ACC112 (cell line): ENCODE results near the gene DVL2.

Experiments
- H2AFZ ChIP-seq: fragments of 200-600 bp; sonication (generic); one replicate; pipeline ENCODE4 v1.6.0; 2017; ENCODE audit warnings: antibody characterized with exemption, low read length; ENCODE audit not compliant: unreplicated experiment
- H3K27ac ChIP-seq: fragments of 200-600 bp; sonication (generic); 2 replicates; pipeline ENCODE4 v1.5.1; 2014; ENCODE audit warnings: low read depth, mild to moderate bottlenecking, antibody characterized with exemption, low read length, moderate library complexity
- H3K27me3 ChIP-seq: fragments of 200-600 bp; sonication (generic); 2 replicates; pipeline ENCODE4 v1.6.1; 2014; ENCODE audit warnings: mild to moderate bottlenecking, antibody characterized with exemption, low read length, moderate library complexity, mixed read lengths; ENCODE audit not compliant: insufficient read depth
- H3K36me3 ChIP-seq: fragments of 200-600 bp; sonication (generic); 2 replicates; pipeline ENCODE4 v1.6.1; 2016; ENCODE audit warnings: mild to moderate bottlenecking, antibody characterized with exemption, low read length, moderate library complexity, mixed read lengths; ENCODE audit not compliant: insufficient read depth
- H3K4me1 ChIP-seq: fragments of 200-600 bp; sonication (generic); one replicate; pipeline ENCODE4 v1.6.1; 2016; ENCODE audit warnings: low read length, mixed read lengths; ENCODE audit not compliant: insufficient read depth, unreplicated experiment, control insufficient read depth
- H3K4me3 ChIP-seq: fragments of 200-600 bp; sonication (generic); 2 replicates; pipeline ENCODE4 v1.5.1; 2014; ENCODE audit warnings: mild to moderate bottlenecking, low read depth, low read length
- H3K79me2 ChIP-seq: fragments of 200-600 bp; sonication (generic); one replicate; pipeline ENCODE4 v1.6.0; 2016; ENCODE audit warnings: low read length; ENCODE audit not compliant: control insufficient read depth, unreplicated experiment, insufficient read depth

The DVL2 gene

GRCh38 chr17:7234083-7234951 lies at the start of gene DVL2:
Gene DVL2, minus strand, starts transcription at chr17:7234517. Its CDS starts 255 bp downstream, at chr17:7234262.
- peak within 1 kb of the TSS; percentile 94 for H3K4me3 ChIP-seq
- H2AFZ ChIP-seq, result peak within 1 kb of the TSS; percentile 72
- peaks cover 16% of the 10 kb centered on the region; the same call in 1 of the 2 replicates for H3K36me3 ChIP-seq
- peaks cover 83% of the 10 kb centered on the region for H3K79me2 ChIP-seq
- peaks cover 36% of the 10 kb centered on the region for H3K4me1 ChIP-seq
- H3K27ac ChIP-seq, result peak within 1 kb of the TSS; percentile 68
- H3K27me3 ChIP-seq, result no peaks in the 10 kb centered on the region

GRCh38 chr17:7283471-7284216 lies 49.3 kb upstream of the DVL2 start:
- Histone ChIP-seq H3K4me1 (no peaks in the 10 kb centered on the region), H2AFZ (no peak overlapping the region), H3K27ac (no peak overlapping the region), H3K36me3 (no peaks in the 10 kb centered on the region), H3K27me3 (peaks cover 49% of the 10 kb centered on the region), H3K4me3 (no peak overlapping the region), H3K79me2 (no peaks in the 10 kb centered on the region)

- no peaks in the 10 kb centered on the region for H3K4me1 ChIP-seq
- no peaks in the 10 kb centered on the region for H3K36me3 ChIP-seq
- no peaks in the 10 kb centered on the region for H3K79me2 ChIP-seq
- H3K4me3 ChIP-seq, result no peak overlapping the region
- peaks cover 42% of the 10 kb centered on the region for H3K27me3 ChIP-seq
- H3K27ac ChIP-seq, result no peak overlapping the region
- no peak overlapping the region for H2AFZ ChIP-seq
Observed at GRCh38 chr17:7282752-7283321, 48.5 kb upstream of the DVL2 start.

GRCh38 chr17:7281953-7282751 lies 47.8 kb upstream of the DVL2 start:
- no peaks in the 10 kb centered on the region for H3K4me1 ChIP-seq
- peaks cover 36% of the 10 kb centered on the region for H3K27me3 ChIP-seq
- H2AFZ ChIP-seq, result no peak overlapping the region
- H3K4me3 ChIP-seq, result peak overlapping the region; percentile 75
- no peaks in the 10 kb centered on the region for H3K36me3 ChIP-seq
- no peaks in the 10 kb centered on the region for H3K79me2 ChIP-seq
- no peak overlapping the region for H3K27ac ChIP-seq

GRCh38 chr17:7281074-7281952 lies 47.0 kb upstream of the DVL2 start, which contains the start of gene SLC2A4:
Gene SLC2A4, plus strand, starts transcription at chr17:7281718. Its CDS starts 217 bp downstream, at chr17:7281935.
- H3K27me3 ChIP-seq, result peaks cover 31% of the 10 kb centered on the region
- H3K4me1 ChIP-seq, result no peaks in the 10 kb centered on the region
- H2AFZ ChIP-seq, result peak within 1 kb of the TSS; percentile 40
- H3K4me3 ChIP-seq, result peak within 1 kb of the TSS; percentile 75
- peak within 1 kb of the TSS; percentile 53; the same call in 1 of the 2 replicates for H3K27ac ChIP-seq
- H3K36me3 ChIP-seq, result no peaks in the 10 kb centered on the region
- no peaks in the 10 kb centered on the region for H3K79me2 ChIP-seq

- Histone ChIP-seq H3K27ac (peak overlapping the region; percentile 53; the same call in 1 of the 2 replicates), H3K36me3 (no peaks in the 10 kb centered on the region), H3K79me2 (no peaks in the 10 kb centered on the region), H3K27me3 (peaks cover 25% of the 10 kb centered on the region), H3K4me3 (peak overlapping the region; percentile 75), H2AFZ (peak overlapping the region; percentile 40), H3K4me1 (no peaks in the 10 kb centered on the region)
Observed at GRCh38 chr17:7280519-7281073, 46.3 kb upstream of the DVL2 start.

GRCh38 chr17:7279448-7279847 lies 45.1 kb upstream of the DVL2 start:
- no peak overlapping the region for H3K27ac ChIP-seq
- H3K4me3 ChIP-seq, result no peak overlapping the region
- H3K36me3 ChIP-seq, result no peaks in the 10 kb centered on the region
- no peak overlapping the region for H2AFZ ChIP-seq
- peaks cover 25% of the 10 kb centered on the region for H3K27me3 ChIP-seq
- no peaks in the 10 kb centered on the region for H3K4me1 ChIP-seq
- H3K79me2 ChIP-seq, result no peaks in the 10 kb centered on the region

GRCh38 chr17:7266784-7267183 lies 32.5 kb upstream of the DVL2 start:
- H3K27ac ChIP-seq, result peak overlapping the region; percentile 46
- H3K36me3 ChIP-seq, result no peaks in the 10 kb centered on the region
- peaks cover 9% of the 10 kb centered on the region for H3K27me3 ChIP-seq
- H3K4me3 ChIP-seq, result no peak overlapping the region
- H3K4me1 ChIP-seq, result peaks cover 17% of the 10 kb centered on the region
- no peaks in the 10 kb centered on the region for H3K79me2 ChIP-seq
- no peak overlapping the region for H2AFZ ChIP-seq

GRCh38 chr17:7263801-7264078 lies 29.4 kb upstream of the DVL2 start:
- peaks cover 16% of the 10 kb centered on the region for H3K27me3 ChIP-seq
- no peaks in the 10 kb centered on the region for H3K79me2 ChIP-seq
- H3K4me1 ChIP-seq, result peaks cover 26% of the 10 kb centered on the region
- peak overlapping the region; percentile 74 for H3K27ac ChIP-seq
- peaks cover 8% of the 10 kb centered on the region for H3K36me3 ChIP-seq
- H3K4me3 ChIP-seq, result no peak overlapping the region
- no peak overlapping the region for H2AFZ ChIP-seq
